Measurements from ENCODE around the gene TAF15.

Gene TAF15

GRCh38 chr17:35784895-35785294, 24.4 kb upstream of the TAF15 start:
- H3K4me1 ChIP-seq (ENCODE audit: low read length) = no peaks in the 10 kb centered on the region
- no peak for TF ChIP-seq EZH2 (optimal IDR thresholded peaks at IDR 0.05; ENCODE audit: low read depth, low read length)
- no peak for TF ChIP-seq EZH2phosphoT487 (IDR thresholded peaks at IDR 0.05; ENCODE audit: low read length)
- TF ChIP-seq CTCF (IDR thresholded peaks at IDR 0.05; ENCODE audit: low read length) = no peak
- no peaks in the 10 kb centered on the region for H3K79me2 ChIP-seq (ENCODE audit: low read length)
- H3F3A ChIP-seq (ENCODE audit: insufficient read depth, low read length) = no peaks in the 10 kb centered on the region
- no peak for DNase-seq
- H3K4me3 ChIP-seq (ENCODE audit: low read length) = no peak overlapping the region
- no peak overlapping the region for H2AFZ ChIP-seq (ENCODE audit: low read length)
- no peaks in the 10 kb centered on the region for H3K9me2 ChIP-seq (replicated peaks; ENCODE audit: insufficient read depth, low read length)
- no peaks in the 10 kb centered on the region for H4K20me1 ChIP-seq (ENCODE audit: insufficient read depth, low read length)
- H3K27ac ChIP-seq (ENCODE audit: low read length) = no peak overlapping the region
- no peaks in the 10 kb centered on the region for H3K36me3 ChIP-seq (replicated peaks; ENCODE audit: insufficient read depth, low read length)
- no peak overlapping the region for H3K4me2 ChIP-seq (ENCODE audit: low read depth, low read length)
- H3K27me3 ChIP-seq (replicated peaks; ENCODE audit: insufficient read depth, low read length) = 0 out of 2 replicates have a peak, but pooled peaks cover 9% of the 10 kb centered on the region
- H3K9ac ChIP-seq (ENCODE audit: low read length) = no peak overlapping the region
- no peaks in the 10 kb centered on the region for H3K9me3 ChIP-seq (replicated peaks; ENCODE audit: insufficient read depth, low read length)

- H3K9ac ChIP-seq (ENCODE audit: low read length) = no peak overlapping the region
- no peak overlapping the region for H3K4me3 ChIP-seq (ENCODE audit: low read length)
- no peaks in the 10 kb centered on the region for H3K4me1 ChIP-seq (ENCODE audit: low read length)
- no peak overlapping the region for H3K27ac ChIP-seq (ENCODE audit: low read length)
- no peaks in the 10 kb centered on the region for H3K36me3 ChIP-seq (replicated peaks; ENCODE audit: insufficient read depth, low read length)
- no peaks in the 10 kb centered on the region for H3K9me3 ChIP-seq (replicated peaks; ENCODE audit: insufficient read depth, low read length)
- H3K79me2 ChIP-seq (ENCODE audit: low read length) = no peaks in the 10 kb centered on the region
- no peak overlapping the region for H2AFZ ChIP-seq (ENCODE audit: low read length)
- H4K20me1 ChIP-seq (ENCODE audit: insufficient read depth, low read length) = no peaks in the 10 kb centered on the region
- 0 out of 2 replicates have a peak, but pooled peaks cover 6% of the 10 kb centered on the region for H3K27me3 ChIP-seq (replicated peaks; ENCODE audit: insufficient read depth, low read length)
- H3K4me2 ChIP-seq (ENCODE audit: low read depth, low read length) = no peak overlapping the region
- no peaks in the 10 kb centered on the region for H3K9me2 ChIP-seq (replicated peaks; ENCODE audit: insufficient read depth, low read length)
- H3F3A ChIP-seq (ENCODE audit: insufficient read depth, low read length) = no peaks in the 10 kb centered on the region
- DNase-seq = no peak
- TF ChIP-seq EZH2phosphoT487 (IDR thresholded peaks at IDR 0.05; ENCODE audit: low read length) (no peak), EZH2 (optimal IDR thresholded peaks at IDR 0.05; ENCODE audit: low read depth, low read length) (no peak), CTCF (IDR thresholded peaks at IDR 0.05; ENCODE audit: low read length) (no peak)
Measured at GRCh38 chr17:35786941-35787432, 22.3 kb upstream of the TAF15 start.

- no peak for TF ChIP-seq CTCF (IDR thresholded peaks at IDR 0.05; ENCODE audit: low read length)
- no peak for TF ChIP-seq EZH2phosphoT487 (IDR thresholded peaks at IDR 0.05; ENCODE audit: low read length)
- TF ChIP-seq EZH2 (optimal IDR thresholded peaks at IDR 0.05; ENCODE audit: low read depth, low read length) = no peak
- Histone ChIP-seq H4K20me1 (ENCODE audit: insufficient read depth, low read length) (no peaks in the 10 kb centered on the region), H3K79me2 (ENCODE audit: low read length) (no peaks in the 10 kb centered on the region), H3K9me3 (replicated peaks; ENCODE audit: insufficient read depth, low read length) (no peaks in the 10 kb centered on the region), H3K36me3 (replicated peaks; ENCODE audit: insufficient read depth, low read length) (no peaks in the 10 kb centered on the region), H3K9me2 (replicated peaks; ENCODE audit: insufficient read depth, low read length) (no peaks in the 10 kb centered on the region), H2AFZ (ENCODE audit: low read length) (no peak overlapping the region), H3F3A (ENCODE audit: insufficient read depth, low read length) (no peaks in the 10 kb centered on the region), H3K27ac (ENCODE audit: low read length) (no peak overlapping the region), H3K9ac (ENCODE audit: low read length) (no peak overlapping the region), H3K27me3 (replicated peaks; ENCODE audit: insufficient read depth, low read length) (no peaks in the 10 kb centered on the region; the same call in 1 of the 2 replicates), H3K4me3 (ENCODE audit: low read length) (no peak overlapping the region), H3K4me1 (ENCODE audit: low read length) (no peaks in the 10 kb centered on the region), H3K4me2 (ENCODE audit: low read depth, low read length) (no peak overlapping the region)
- DNase-seq = no peak
Measured at GRCh38 chr17:35788477-35789368, 20.6 kb upstream of the TAF15 start.

Measured in MM.1S (cell line).